NCI-H524 treated with DMSO at 0.1 percent for 48 hours (cell line): Measurements from ENCODE around the gene RNU6-9.
A peak's percentile ranks its signal among the peaks of the same experiment; 100 is the strongest.
"Not testable (repeated sequence)": the region's sequence is repeated elsewhere in the genome, so short reads cannot be mapped to it uniquely, and the experiment has no call there.

Experiments used
- DNase-seq: peaks from one replicate; lab custom pipeline; 2025; lab: John Stamatoyannopoulos, UW

Gene RNU6-9

GRCh38 chr19:878751-879561, 14.3 kb upstream of the RNU6-9 start:
- not testable (repeated sequence) for DNase-seq

- no peak for DNase-seq
Measured at GRCh38 chr19:879711-880438, 13.4 kb upstream of the RNU6-9 start.

- no peak for DNase-seq
Measured at GRCh38 chr19:881385-882071, 11.8 kb upstream of the RNU6-9 start.

GRCh38 chr19:882871-883497, 10.3 kb upstream of the RNU6-9 start:
- no peak for DNase-seq

GRCh38 chr19:883661-884211, 9.5 kb upstream of the RNU6-9 start:
- DNase-seq = no peak

- no peak for DNase-seq
Measured at GRCh38 chr19:884420-885211, 8.7 kb upstream of the RNU6-9 start.

GRCh38 chr19:885536-886224, 7.6 kb upstream of the RNU6-9 start:
- no peak for DNase-seq

GRCh38 chr19:887072-887471, 6.2 kb upstream of the RNU6-9 start:
- DNase-seq = no peak

- DNase-seq = no peak
Measured at GRCh38 chr19:887599-887998, 5.7 kb upstream of the RNU6-9 start.

GRCh38 chr19:888581-889385, 4.5 kb upstream of the RNU6-9 start:
- DNase-seq = no peak

GRCh38 chr19:889662-890295, 3.5 kb upstream of the RNU6-9 start:
- no peak for DNase-seq

GRCh38 chr19:890831-891230, 2.5 kb upstream of the RNU6-9 start:
- DNase-seq = no peak

- not testable (repeated sequence) for DNase-seq
Measured at GRCh38 chr19:891421-892200, 1.7 kb upstream of the RNU6-9 start.

GRCh38 chr19:892243-892893, 916 bp upstream of the RNU6-9 start:
- no peak for DNase-seq

- DNase-seq = no peak
Measured at GRCh38 chr19:896434-896833, 3.1 kb downstream of the RNU6-9 start.

GRCh38 chr19:896999-897398, 3.7 kb downstream of the RNU6-9 start:
- DNase-seq = no peak

GRCh38 chr19:897442-898039, 4.3 kb downstream of the RNU6-9 start:
- DNase-seq = no peak

GRCh38 chr19:898663-899062, 5.4 kb downstream of the RNU6-9 start:
- DNase-seq = peak; percentile 54
